Iris pigment epithelial cell (primary cell): ENCODE measurements around the gene PAXX.
A peak's percentile ranks its signal among the peaks of the same experiment; 100 is the strongest.

Source experiments
- DNase-seq: peaks from one replicate; pipeline ENCODE4 v3.0.0-alpha.2; 2011; ENCODE audit warnings: low read depth

The PAXX gene

GRCh38 chr9:136991993-136992818 is at the start of gene PAXX:
PAXX (plus strand) TSS chr9:136992422; CDS start chr9:136992444, 22 bp downstream.
- peak; percentile 90 for DNase-seq

- no peak for DNase-seq
These were observed 49.4 kb upstream of the PAXX start for GRCh38 chr9:136942881-136943230.

- peak; percentile 54 for DNase-seq
These were observed 48.7 kb upstream of the PAXX start for GRCh38 chr9:136943291-136944211.

GRCh38 chr9:136944212-136944518 is 48.1 kb upstream of the PAXX start:
- DNase-seq, result peak; percentile 50

GRCh38 chr9:136944519-136945332 is 47.5 kb upstream of the PAXX start, which contains the start of the genes C8G and FBXW5:
C8G (plus strand) TSS chr9:136945243; CDS start chr9:136945321, 78 bp downstream.
FBXW5 (minus strand) TSS chr9:136944738; CDS start chr9:136944083, 655 bp downstream.
- peak; percentile 88 for DNase-seq

- no peak for DNase-seq
These were observed 46.6 kb upstream of the PAXX start for GRCh38 chr9:136945333-136946227.

- no peak for DNase-seq
These were observed 45.8 kb upstream of the PAXX start for GRCh38 chr9:136946228-136947027.

GRCh38 chr9:136947028-136947891 is 45.0 kb upstream of the PAXX start:
- no peak for DNase-seq

GRCh38 chr9:136947955-136948510 is 44.2 kb upstream of the PAXX start:
- DNase-seq, result peak; percentile 26

- DNase-seq, result no peak
These were observed 42.9 kb upstream of the PAXX start for GRCh38 chr9:136949239-136949816.

GRCh38 chr9:136949817-136950655 is 42.2 kb upstream of the PAXX start:
- DNase-seq, result peak; percentile 72

- DNase-seq, result no peak
These were observed 41.5 kb upstream of the PAXX start for GRCh38 chr9:136950656-136951276.

- DNase-seq, result no peak
These were observed 40.5 kb upstream of the PAXX start, which contains the start of gene LCN12 for GRCh38 chr9:136951541-136952320. LCN12 (plus strand) TSS chr9:136952273; CDS start chr9:136952328, 55 bp downstream.

- no peak for DNase-seq
These were observed 39.8 kb upstream of the PAXX start for GRCh38 chr9:136952321-136952850.

GRCh38 chr9:136952876-136953770 is 39.1 kb upstream of the PAXX start:
- no peak for DNase-seq
